Upper lobe of left lung (tissue), 6 donors: ENCODE data around the gene SCYL3. TPM values are rescaled to one million over a fixed set of nuclear protein-coding genes. Genes with fewer than 3 reads are reported as not detected.
"Not testable (repeated sequence)": the region's sequence is repeated elsewhere in the genome, so short reads cannot be mapped to it uniquely, and the experiment has no call there.

ENCODE experiments used
- ATAC-seq, 2 donors: fragments of 200-7000 bp; cut with Tn5 transposase; one replicate each; pipeline ENCODE4 v1.9.1; 2022; ENCODE audit warnings: mild to moderate bottlenecking in 2 of 2, moderate library complexity in 2 of 2; ENCODE audit not compliant: low FRiP score in 2 of 2
- DNase-seq, 2 donors: peaks; one replicate each; pipeline ENCODE4 v3.0.0-alpha.2; 2019 to 2020
- H3K27ac ChIP-seq, 4 donors: fragments of 200-600 bp; sonication (generic); one replicate each; pipeline ENCODE4 v1.5.1; 2016 to 2019
- H3K27me3 ChIP-seq, 4 donors: fragments of 200-600 bp; sonication (generic); one replicate each; pipeline ENCODE4 v1.5.1; 2017 to 2019
- H3K36me3 ChIP-seq, 4 donors: fragments of 200-600 bp; sonication (generic); one replicate each; pipeline ENCODE4 v1.5.1; 2016 to 2019
- H3K4me1 ChIP-seq, 4 donors: fragments of 200-600 bp; sonication (generic); one replicate each; pipeline ENCODE4 v1.5.1; 2018 to 2019
- H3K4me3 ChIP-seq, 4 donors: fragments of 200-600 bp; sonication (generic); one replicate each; pipeline ENCODE4 v1.5.1; 2017 to 2019; ENCODE audit warnings: mild to moderate bottlenecking in 2 of 4, moderate library complexity in 1 of 4
- H3K9me3 ChIP-seq, 4 donors: fragments of 200-600 bp; sonication (generic); one replicate each; pipeline ENCODE4 v1.5.1; 2018 to 2019
- EP300 ChIP-seq, 4 donors: sonication (generic); formaldehyde crosslinking; IDR thresholded peaks; one replicate each; pipeline ENCODE4 v1.5.1; 2017; ENCODE audit warnings: antibody characterized with exemption in 4 of 4, control low read depth in 2 of 4
- POLR2A ChIP-seq, 4 donors: fragments of 450-650 bp; IDR thresholded peaks; one replicate each; pipeline ENCODE4 v1.5.1; 2016 to 2017; ENCODE audit warnings: antibody characterized with exemption in 4 of 4, mild to moderate bottlenecking in 2 of 4
- POLR2AphosphoS5 ChIP-seq, 2 donors: sonication (generic); formaldehyde crosslinking; IDR thresholded peaks; one replicate each; pipeline ENCODE4 v1.5.1; 2017; ENCODE audit warnings: antibody characterized with exemption in 2 of 2
- WGBS, 2 donors: methylation state at CpG; one replicate each; pipeline ENCODE4 v1.1.5; 2017 to 2018; 5-methylcytosine and 5-hydroxymethylcytosine counted together
- total RNA-seq, 6 donors: library from RNA; depleted of rRNA in 4 of 6; stranded (reverse); fragments of >200 nt in 4 of 6; gene quantifications; one replicate each; pipeline versions ENCODE4 v1.1.0 to v1.2.1, GENCODE V29; 2016 to 2021
- TF ChIP-seq, protein P1 (sequence below), 6 experiments: fragments of 450-650 bp in 4 of 6; fragments of 200-600 bp in 2 of 6; sonication (generic) in 2 of 6; IDR thresholded peaks; one replicate each; pipeline ENCODE4 v1.5.1; 2016 to 2019; ENCODE audit warnings: antibody characterized with exemption in 6 of 6
- donor health status: DM: no; HTN: no; CAD: no; lungs with moderate emphysema.
- donor health status: DM: no; HTN: yes; CAD: no; lungs with severe emphysema.

SCYL3 gene
- total RNA-seq, 6 donors from 2014 or later: 6.4 to 15.1 (median 10.7) TPM

DNA sequence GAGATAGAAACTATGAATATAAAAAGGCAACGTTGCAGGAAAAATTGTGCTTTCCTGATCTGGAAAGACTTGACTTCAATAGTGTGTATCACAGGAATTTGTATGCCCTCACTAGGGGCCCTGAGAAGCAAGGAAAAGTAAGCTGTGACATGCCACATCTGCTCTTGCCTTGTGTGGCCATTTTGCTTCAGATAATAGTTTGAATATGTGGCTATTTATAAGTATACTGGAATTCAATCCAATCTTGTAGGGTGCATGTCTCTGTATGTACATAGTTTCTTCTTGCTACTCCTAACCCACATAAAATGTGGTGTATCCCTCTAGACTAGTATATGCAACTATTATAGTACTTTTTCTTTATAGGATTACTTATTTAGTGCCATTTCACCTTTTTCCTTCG is 31.1 kb upstream of the SCYL3 start:
- 68 to 72% methylated on average over 2 of the region's 2 CpGs for WGBS, 2 donors
- DNase-seq (no peak), ATAC-seq (no peak)
- H3K4me1 ChIP-seq: peaks cover 0 to 4% (median 0%) of the 10 kb centered on the region in 4 donors
- H3K27ac ChIP-seq: no peak overlapping the region
- H3K36me3 ChIP-seq: peaks cover 0 to 10% (median 1%) of the 10 kb centered on the region in 4 donors
- no peaks in the 10 kb centered on the region for H3K27me3 ChIP-seq
- H3K9me3 ChIP-seq: no peaks in the 10 kb centered on the region
- no peak overlapping the region for H3K4me3 ChIP-seq
- TF ChIP-seq, protein P1, sequence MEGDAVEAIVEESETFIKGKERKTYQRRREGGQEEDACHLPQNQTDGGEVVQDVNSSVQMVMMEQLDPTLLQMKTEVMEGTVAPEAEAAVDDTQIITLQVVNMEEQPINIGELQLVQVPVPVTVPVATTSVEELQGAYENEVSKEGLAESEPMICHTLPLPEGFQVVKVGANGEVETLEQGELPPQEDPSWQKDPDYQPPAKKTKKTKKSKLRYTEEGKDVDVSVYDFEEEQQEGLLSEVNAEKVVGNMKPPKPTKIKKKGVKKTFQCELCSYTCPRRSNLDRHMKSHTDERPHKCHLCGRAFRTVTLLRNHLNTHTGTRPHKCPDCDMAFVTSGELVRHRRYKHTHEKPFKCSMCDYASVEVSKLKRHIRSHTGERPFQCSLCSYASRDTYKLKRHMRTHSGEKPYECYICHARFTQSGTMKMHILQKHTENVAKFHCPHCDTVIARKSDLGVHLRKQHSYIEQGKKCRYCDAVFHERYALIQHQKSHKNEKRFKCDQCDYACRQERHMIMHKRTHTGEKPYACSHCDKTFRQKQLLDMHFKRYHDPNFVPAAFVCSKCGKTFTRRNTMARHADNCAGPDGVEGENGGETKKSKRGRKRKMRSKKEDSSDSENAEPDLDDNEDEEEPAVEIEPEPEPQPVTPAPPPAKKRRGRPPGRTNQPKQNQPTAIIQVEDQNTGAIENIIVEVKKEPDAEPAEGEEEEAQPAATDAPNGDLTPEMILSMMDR (IDR thresholded peaks at IDR 0.05): no peak
- TF ChIP-seq EP300 (IDR thresholded peaks at IDR 0.05) (no peak), POLR2AphosphoS5 (IDR thresholded peaks at IDR 0.05) (no peak), POLR2A (IDR thresholded peaks at IDR 0.05) (no peak)

- Histone ChIP-seq H3K4me1 (peaks cover 0 to 4% (median 0%) of the 10 kb centered on the region in 4 donors), H3K9me3 (no peaks in the 10 kb centered on the region), H3K4me3 (no peak overlapping the region), H3K36me3 (peaks cover 0 to 17% (median 4%) of the 10 kb centered on the region in 4 donors), H3K27me3 (no peaks in the 10 kb centered on the region), H3K27ac (no peak overlapping the region)
- WGBS, 2 donors: 94 to 95% methylated on average over 2 of the region's 2 CpGs
- no peak for DNase-seq
- no peak for TF ChIP-seq POLR2A (IDR thresholded peaks at IDR 0.05)
- TF ChIP-seq POLR2AphosphoS5 (IDR thresholded peaks at IDR 0.05): no peak
- TF ChIP-seq, protein P1 (IDR thresholded peaks at IDR 0.05): no peak
- no peak for TF ChIP-seq EP300 (IDR thresholded peaks at IDR 0.05)
- no peak for ATAC-seq
Measured at GRCh38 chr1:169924063-169924462, 30.4 kb upstream of the SCYL3 start.

GRCh38 chr1:169921080-169921479 is 27.4 kb upstream of the SCYL3 start:
- WGBS, 2 donors: 96 to 97% methylated on average over 4 of the region's 4 CpGs
- DNase-seq (no peak), ATAC-seq (no peak)
- Histone ChIP-seq H3K4me1 (peaks cover 0 to 4% (median 0%) of the 10 kb centered on the region in 4 donors), H3K36me3 (peaks cover 0 to 22% (median 4%) of the 10 kb centered on the region in 4 donors), H3K9me3 (no peaks in the 10 kb centered on the region), H3K27ac (no peak overlapping the region), H3K27me3 (no peaks in the 10 kb centered on the region), H3K4me3 (no peak overlapping the region)
- TF ChIP-seq EP300 (IDR thresholded peaks at IDR 0.05) (no peak), POLR2AphosphoS5 (IDR thresholded peaks at IDR 0.05) (no peak)

GRCh38 chr1:169918927-169919326 is 25.2 kb upstream of the SCYL3 start:
- ATAC-seq (no peak), DNase-seq (no peak)
- 33 to 100% methylated on average over 1 of the region's 1 CpG for WGBS, 2 donors

DNA sequence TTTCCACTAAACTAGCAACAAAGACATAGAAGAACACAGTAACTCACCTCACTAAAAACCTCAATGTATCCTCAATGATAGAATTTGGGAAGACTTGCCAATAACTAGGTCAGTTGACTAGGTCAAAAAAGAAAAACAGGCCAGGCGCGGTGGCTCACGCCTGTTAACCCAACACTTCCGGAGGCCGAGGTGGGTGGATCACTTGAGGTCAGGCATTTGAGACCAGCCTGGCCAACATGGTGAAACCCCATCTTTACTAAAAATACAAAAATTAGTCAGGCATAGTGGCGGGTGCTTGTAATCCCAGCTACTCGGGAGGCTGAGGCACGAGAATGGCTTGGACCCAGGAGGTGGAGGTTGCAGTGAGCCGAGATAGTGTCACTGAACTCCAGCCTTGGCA is 24.5 kb upstream of the SCYL3 start:
- not testable (repeated sequence) for H3K4me3 ChIP-seq, H3K27me3 ChIP-seq, H3K9me3 ChIP-seq, H3K27ac ChIP-seq, DNase-seq, ATAC-seq, H3K4me1 ChIP-seq
- WGBS, 2 donors: 82 to 96% methylated on average over 9 of the region's 9 CpGs
- H3K36me3 ChIP-seq: peaks cover 0 to 22% (median 4%) of the 10 kb centered on the region in 4 donors

More at GRCh38 chr1:169918927-169919326, 25.2 kb upstream of the SCYL3 start:
- H3K27me3 ChIP-seq: no peaks in the 10 kb centered on the region
- peaks cover 0 to 22% (median 4%) of the 10 kb centered on the region in 4 donors for H3K36me3 ChIP-seq
- no peaks in the 10 kb centered on the region for H3K4me1 ChIP-seq
- H3K27ac ChIP-seq: no peak overlapping the region
- H3K9me3 ChIP-seq: no peaks in the 10 kb centered on the region
- H3K4me3 ChIP-seq: no peak overlapping the region
- TF ChIP-seq EP300 (IDR thresholded peaks at IDR 0.05) (no peak), POLR2AphosphoS5 (IDR thresholded peaks at IDR 0.05) (no peak), POLR2A (IDR thresholded peaks at IDR 0.05) (no peak)
- TF ChIP-seq, protein P1 (IDR thresholded peaks at IDR 0.05): no peak

GRCh38 chr1:169915150-169915549 is 21.5 kb upstream of the SCYL3 start:
- Histone ChIP-seq H3K36me3 (peaks cover 0 to 15% (median 4%) of the 10 kb centered on the region in 4 donors), H3K27ac (no peak overlapping the region), H3K4me1 (no peaks in the 10 kb centered on the region), H3K27me3 (no peaks in the 10 kb centered on the region), H3K9me3 (no peaks in the 10 kb centered on the region), H3K4me3 (no peak overlapping the region)
- peak in 1 of 2 donors; percentile 62 for DNase-seq
- TF ChIP-seq POLR2AphosphoS5 (IDR thresholded peaks at IDR 0.05): no peak
- no peak for TF ChIP-seq POLR2A (IDR thresholded peaks at IDR 0.05)
- ATAC-seq: no peak
- 72 to 77% methylated on average over 15 of the region's 15 CpGs for WGBS, 2 donors
